Hematopoietic multipotent progenitor cell treated with erythropoietin and hydrocortisone succinate and interleukin-3 and kit ligand, for 8 days (in vitro differentiated cells): Measurements from ENCODE around the gene ERC2.

Source experiments
- DNase-seq: peaks from one replicate; pipeline ENCODE4 v3.0.0-alpha.2; 2015

Gene ERC2

GRCh38 chr3:55770077-55770476 is 698.2 kb downstream of the ERC2 start:
- DNase-seq: no peak

- no peak for DNase-seq
These were observed 701.5 kb downstream of the ERC2 start for GRCh38 chr3:55766753-55767152.

- DNase-seq: no peak
These were observed 702.2 kb downstream of the ERC2 start for GRCh38 chr3:55765906-55766701.

GRCh38 chr3:55765398-55765797 is 702.9 kb downstream of the ERC2 start:
- no peak for DNase-seq

GRCh38 chr3:55756976-55757375 is 711.3 kb downstream of the ERC2 start:
- no peak for DNase-seq

- DNase-seq: no peak
These were observed 712.6 kb downstream of the ERC2 start for GRCh38 chr3:55755516-55756205.

- DNase-seq: no peak
These were observed 715.4 kb downstream of the ERC2 start for GRCh38 chr3:55752911-55753310.

GRCh38 chr3:55751730-55752129 is 716.5 kb downstream of the ERC2 start:
- no peak for DNase-seq

- no peak for DNase-seq
These were observed 717.7 kb downstream of the ERC2 start for GRCh38 chr3:55750525-55750924.

GRCh38 chr3:55749036-55749435 is 719.2 kb downstream of the ERC2 start:
- no peak for DNase-seq

GRCh38 chr3:55746808-55747413 is 721.4 kb downstream of the ERC2 start:
- peak; percentile 2 for DNase-seq

- no peak for DNase-seq
These were observed 725.5 kb downstream of the ERC2 start for GRCh38 chr3:55742832-55743136.

GRCh38 chr3:55742022-55742831 is 726.0 kb downstream of the ERC2 start:
- no peak for DNase-seq

GRCh38 chr3:55737186-55737585 is 731.1 kb downstream of the ERC2 start:
- no peak for DNase-seq

GRCh38 chr3:55735976-55736375 is 732.3 kb downstream of the ERC2 start:
- DNase-seq: no peak

- DNase-seq: no peak
These were observed 736.5 kb downstream of the ERC2 start for GRCh38 chr3:55731741-55732140.

- DNase-seq: no peak
These were observed 738.7 kb downstream of the ERC2 start for GRCh38 chr3:55729546-55729945.

- DNase-seq: no peak
These were observed 739.7 kb downstream of the ERC2 start for GRCh38 chr3:55728461-55729100.

- no peak for DNase-seq
These were observed 741.8 kb downstream of the ERC2 start for GRCh38 chr3:55726501-55726775.

GRCh38 chr3:55725681-55726500 is 742.4 kb downstream of the ERC2 start:
- no peak for DNase-seq

GRCh38 chr3:55724821-55725220 is 743.4 kb downstream of the ERC2 start:
- DNase-seq: no peak

- no peak for DNase-seq
These were observed 743.9 kb downstream of the ERC2 start for GRCh38 chr3:55724407-55724784.
